HG03025 (cell line): ENCODE results near the gene WASHC4.

Experiments
- ATAC-seq: cut with Tn5 transposase; IDR thresholded peaks from one replicate; pipeline ENCODE4 v1.9.1; 2021; ENCODE audit warnings: mild to moderate bottlenecking, moderate library complexity; ENCODE audit not compliant: unreplicated experiment, low FRiP score

Gene WASHC4

GRCh38 chr12:105107494-105108371 is at the start of gene WASHC4:
WASHC4 (plus strand) TSS chr12:105107731; CDS start chr12:105107801, 70 bp downstream.
- ATAC-seq, result peak; percentile 89

GRCh38 chr12:105060715-105061378 is 46.7 kb upstream of the WASHC4 start:
- no peak for ATAC-seq

GRCh38 chr12:105064564-105065178 is 42.9 kb upstream of the WASHC4 start:
- ATAC-seq, result no peak

GRCh38 chr12:105067511-105068031 is 40.0 kb upstream of the WASHC4 start:
- no peak for ATAC-seq

- no peak for ATAC-seq
Observed at GRCh38 chr12:105069936-105070702, 37.4 kb upstream of the WASHC4 start.

- no peak for ATAC-seq
Observed at GRCh38 chr12:105071981-105072380, 35.5 kb upstream of the WASHC4 start.

- ATAC-seq, result no peak
Observed at GRCh38 chr12:105072888-105073488, 34.5 kb upstream of the WASHC4 start.

- no peak for ATAC-seq
Observed at GRCh38 chr12:105076098-105076497, 31.4 kb upstream of the WASHC4 start.

GRCh38 chr12:105076913-105077312 is 30.6 kb upstream of the WASHC4 start:
- ATAC-seq, result no peak

GRCh38 chr12:105077435-105077834 is 30.1 kb upstream of the WASHC4 start:
- no peak for ATAC-seq

- no peak for ATAC-seq
Observed at GRCh38 chr12:105078712-105079570, 28.6 kb upstream of the WASHC4 start.

GRCh38 chr12:105083031-105083430 is 24.5 kb upstream of the WASHC4 start:
- ATAC-seq, result no peak

- ATAC-seq, result no peak
Observed at GRCh38 chr12:105083551-105084105, 23.9 kb upstream of the WASHC4 start.

- ATAC-seq, result no peak
Observed at GRCh38 chr12:105084251-105085250, 23.0 kb upstream of the WASHC4 start, which contains the start of gene ALDH1L2. ALDH1L2 (minus strand) TSS chr12:105084458; CDS start chr12:105084436, 22 bp downstream.

- no peak for ATAC-seq
Observed at GRCh38 chr12:105085501-105085900, 22.0 kb upstream of the WASHC4 start.

GRCh38 chr12:105089817-105090216 is 17.7 kb upstream of the WASHC4 start:
- no peak for ATAC-seq

- no peak for ATAC-seq
Observed at GRCh38 chr12:105090361-105090760, 17.2 kb upstream of the WASHC4 start.
